Osteoblast (primary cell): ENCODE results near the gene PSTPIP1. TPM values are rescaled to one million over a fixed set of nuclear protein-coding genes. Genes with fewer than 3 reads are reported as not detected.

Source experiments
- DNase-seq: peaks from one replicate; pipeline ENCODE4 v3.0.0; 2011; ENCODE audit warnings: low spot score, mixed read lengths; ENCODE audit not compliant: insufficient read length; ENCODE audit errors: missing footprints
- H2AFZ ChIP-seq: 2 replicates; pipeline ENCODE4 v1.6.0; 2011; ENCODE audit warnings: mild to moderate bottlenecking, low read length
- H3K27ac ChIP-seq: 2 replicates; pipeline ENCODE4 v1.5.1; 2011; ENCODE audit warnings: mild to moderate bottlenecking, low read depth, low read length, moderate library complexity
- H3K27me3 ChIP-seq: 2 replicates; pipeline ENCODE4 v1.6.0; 2012; ENCODE audit warnings: mild to moderate bottlenecking, control low read depth, inconsistent platforms, low read length, moderate library complexity; ENCODE audit not compliant: insufficient read depth
- H3K36me3 ChIP-seq: 2 replicates; pipeline ENCODE4 v1.5.1; 2011; ENCODE audit warnings: mild to moderate bottlenecking, low read length, control low read depth, moderate library complexity; ENCODE audit not compliant: insufficient read depth
- H3K4me1 ChIP-seq: 2 replicates; pipeline ENCODE4 v1.5.1; 2011; ENCODE audit warnings: mild to moderate bottlenecking, low read length, control low read depth, moderate library complexity; ENCODE audit not compliant: insufficient read depth
- H3K4me2 ChIP-seq: 2 replicates; pipeline ENCODE4 v1.6.0; 2011; ENCODE audit warnings: mild to moderate bottlenecking, low read length; ENCODE audit not compliant: insufficient read depth
- H3K4me3 ChIP-seq: fragments of 200-600 bp; sonication (generic); 3 replicates; pipeline ENCODE4 v1.5.1; 2012; ENCODE audit warnings: mild to moderate bottlenecking, low read length, inconsistent platforms; ENCODE audit not compliant: insufficient read depth
- H3K79me2 ChIP-seq: 2 replicates; pipeline ENCODE4 v1.6.0; 2012; ENCODE audit warnings: mild to moderate bottlenecking, low read length, control low read depth, inconsistent platforms; ENCODE audit not compliant: insufficient read depth
- H3K9me3 ChIP-seq: 2 replicates; pipeline ENCODE4 v1.5.1; 2011; ENCODE audit warnings: low read depth, low read length, control low read depth
- H4K20me1 ChIP-seq: 2 replicates; pipeline ENCODE4 v1.6.0; 2012; ENCODE audit warnings: mild to moderate bottlenecking, low read length, control low read depth; ENCODE audit not compliant: insufficient read depth
- total RNA-seq: library from RNA; depleted of rRNA; stranded (reverse); fragments of >200 nt; gene quantifications from 2 replicates; pipeline ENCODE4 v1.2.3, GENCODE V29; 2012
- TF ChIP-seq, protein P1 (sequence below): IDR thresholded peaks from 2 replicates; pipeline ENCODE4 v1.5.1; 2011; ENCODE audit warnings: mild to moderate bottlenecking, low read depth, low read length, moderate library complexity; ENCODE audit errors: extremely low read depth

PSTPIP1 gene
- total RNA-seq, 1 donor = not detected

DNA sequence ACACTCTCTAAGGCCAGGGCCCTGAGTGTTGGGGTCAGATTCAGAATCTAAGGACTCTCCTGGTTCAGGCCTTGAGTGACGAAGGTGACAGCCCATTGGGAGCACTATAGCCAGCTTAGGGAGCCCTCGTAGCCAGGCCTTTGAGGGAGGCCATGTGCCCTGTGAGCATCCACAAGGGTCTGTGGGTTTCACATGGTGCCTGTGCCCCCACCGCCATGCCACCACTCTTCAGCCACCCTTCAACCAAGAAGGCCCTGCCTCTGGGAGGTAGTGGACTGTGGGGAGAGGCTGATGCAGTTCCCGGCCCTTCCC, 38.4 kb downstream of the PSTPIP1 start:
- Histone ChIP-seq H3K27me3 (no peaks in the 10 kb centered on the region), H4K20me1 (no peaks in the 10 kb centered on the region), H3K4me2 (no peak overlapping the region), H3K27ac (no peak overlapping the region), H2AFZ (no peak overlapping the region), H3K9me3 (no peaks in the 10 kb centered on the region), H3K4me3 (no peak overlapping the region), H3K4me1 (no peaks in the 10 kb centered on the region), H3K36me3 (no peaks in the 10 kb centered on the region), H3K79me2 (no peaks in the 10 kb centered on the region)
- TF ChIP-seq, protein P1, sequence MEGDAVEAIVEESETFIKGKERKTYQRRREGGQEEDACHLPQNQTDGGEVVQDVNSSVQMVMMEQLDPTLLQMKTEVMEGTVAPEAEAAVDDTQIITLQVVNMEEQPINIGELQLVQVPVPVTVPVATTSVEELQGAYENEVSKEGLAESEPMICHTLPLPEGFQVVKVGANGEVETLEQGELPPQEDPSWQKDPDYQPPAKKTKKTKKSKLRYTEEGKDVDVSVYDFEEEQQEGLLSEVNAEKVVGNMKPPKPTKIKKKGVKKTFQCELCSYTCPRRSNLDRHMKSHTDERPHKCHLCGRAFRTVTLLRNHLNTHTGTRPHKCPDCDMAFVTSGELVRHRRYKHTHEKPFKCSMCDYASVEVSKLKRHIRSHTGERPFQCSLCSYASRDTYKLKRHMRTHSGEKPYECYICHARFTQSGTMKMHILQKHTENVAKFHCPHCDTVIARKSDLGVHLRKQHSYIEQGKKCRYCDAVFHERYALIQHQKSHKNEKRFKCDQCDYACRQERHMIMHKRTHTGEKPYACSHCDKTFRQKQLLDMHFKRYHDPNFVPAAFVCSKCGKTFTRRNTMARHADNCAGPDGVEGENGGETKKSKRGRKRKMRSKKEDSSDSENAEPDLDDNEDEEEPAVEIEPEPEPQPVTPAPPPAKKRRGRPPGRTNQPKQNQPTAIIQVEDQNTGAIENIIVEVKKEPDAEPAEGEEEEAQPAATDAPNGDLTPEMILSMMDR = no peak
- DNase-seq = peak; percentile 78

- Histone ChIP-seq H4K20me1 (no peaks in the 10 kb centered on the region), H2AFZ (no peak overlapping the region)
These were observed 39.1 kb downstream of the PSTPIP1 start for GRCh38 chr15:77033729-77034671.

DNA sequence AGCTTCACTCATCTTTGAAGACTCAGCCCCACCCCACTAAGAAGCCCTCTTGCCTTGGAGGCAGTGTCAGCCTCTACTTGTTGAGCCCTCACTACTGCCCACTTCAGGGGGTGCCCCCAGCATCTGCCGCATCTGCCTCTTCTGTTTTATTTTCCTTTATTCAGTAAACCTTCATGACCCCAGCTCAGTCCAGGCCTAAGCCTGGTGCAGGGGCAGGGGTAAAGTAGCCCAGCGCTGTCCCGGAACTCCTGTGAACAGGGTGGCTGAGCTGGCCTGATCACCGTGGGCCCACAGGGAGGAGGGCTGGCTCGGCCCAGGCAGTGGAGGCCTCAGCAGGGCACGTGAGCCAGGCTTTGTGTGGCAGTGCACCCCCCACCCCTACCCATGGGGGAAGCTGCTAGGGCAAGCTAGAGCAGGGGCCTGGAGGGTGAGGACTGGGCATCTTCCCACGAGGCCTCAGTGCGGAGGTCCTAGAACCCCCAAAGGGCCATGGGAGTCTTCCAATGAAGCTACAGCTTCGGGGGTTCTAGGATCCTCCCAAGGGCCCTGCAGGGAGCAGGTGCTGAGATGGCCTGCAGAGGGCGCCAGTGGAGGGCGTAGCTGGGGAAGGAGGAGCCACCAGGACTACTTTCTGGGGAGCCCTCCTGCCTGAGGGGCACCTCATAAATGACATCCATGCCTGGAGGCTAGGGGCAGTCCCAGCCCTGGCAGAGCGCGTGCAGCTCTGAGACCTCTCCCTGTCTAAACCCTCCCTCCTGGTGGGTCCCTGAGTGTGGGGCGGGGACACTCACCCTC, 40.0 kb downstream of the PSTPIP1 start:
- DNase-seq = peak; percentile 94
- H2AFZ ChIP-seq = no peak overlapping the region
- TF ChIP-seq, protein P1 = peak; percentile 78

More at GRCh38 chr15:77033729-77034671, 39.1 kb downstream of the PSTPIP1 start:
- TF ChIP-seq, protein P1 = no peak
- H3K27ac ChIP-seq = no peak overlapping the region
- H3K36me3 ChIP-seq = no peaks in the 10 kb centered on the region
- H3K4me3 ChIP-seq = no peak overlapping the region
- H3K9me3 ChIP-seq = no peaks in the 10 kb centered on the region
- no peaks in the 10 kb centered on the region for H3K4me1 ChIP-seq
- no peaks in the 10 kb centered on the region for H3K27me3 ChIP-seq
- no peak overlapping the region for H3K4me2 ChIP-seq
- DNase-seq = peak; percentile 62
- H3K79me2 ChIP-seq = no peaks in the 10 kb centered on the region

DNA sequence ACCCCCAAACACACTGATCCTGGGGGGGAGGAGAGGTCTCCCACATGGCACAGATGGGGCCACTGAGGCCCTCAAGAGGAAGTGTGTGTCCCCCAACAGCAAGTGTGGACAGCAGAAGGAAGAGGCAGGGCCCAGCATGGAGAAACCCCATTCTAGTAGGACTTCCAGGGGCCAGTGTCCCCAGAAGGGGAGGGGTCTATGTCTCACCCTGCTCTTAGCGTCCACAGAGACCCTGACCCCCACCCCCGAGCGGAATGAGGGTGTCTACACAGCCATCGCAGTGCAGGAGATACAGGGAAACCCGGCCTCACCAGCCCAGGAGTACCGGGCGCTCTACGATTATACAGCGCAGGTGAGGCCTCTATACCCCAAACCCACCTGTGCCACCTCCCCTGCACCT, 40.7 kb downstream of the PSTPIP1 start:
- no peaks in the 10 kb centered on the region for H4K20me1 ChIP-seq
- H3K36me3 ChIP-seq = no peaks in the 10 kb centered on the region
- peaks cover 2% of the 10 kb centered on the region for H3K4me1 ChIP-seq
- no peak overlapping the region for H3K27ac ChIP-seq
- H3K4me3 ChIP-seq = no peak overlapping the region
- no peaks in the 10 kb centered on the region for H3K27me3 ChIP-seq
- no peak overlapping the region for H2AFZ ChIP-seq
- no peaks in the 10 kb centered on the region for H3K9me3 ChIP-seq
- H3K4me2 ChIP-seq = no peak overlapping the region
- TF ChIP-seq, protein P1 = no peak
- no peaks in the 10 kb centered on the region for H3K79me2 ChIP-seq
- DNase-seq = no peak

More for the DNA sequence above, 40.0 kb downstream of the PSTPIP1 start:
- no peaks in the 10 kb centered on the region for H3K9me3 ChIP-seq
- no peaks in the 10 kb centered on the region for H4K20me1 ChIP-seq
- H3K4me3 ChIP-seq = no peak overlapping the region
- no peaks in the 10 kb centered on the region for H3K79me2 ChIP-seq
- H3K36me3 ChIP-seq = no peaks in the 10 kb centered on the region
- H3K27me3 ChIP-seq = no peaks in the 10 kb centered on the region
- H3K27ac ChIP-seq = no peak overlapping the region
- H3K4me2 ChIP-seq = no peak overlapping the region
- no peaks in the 10 kb centered on the region for H3K4me1 ChIP-seq
